Epithelial cell of prostate (primary cell): Measurements from ENCODE around the gene PLIN5.

Experiments used
- DNase-seq: peaks from one replicate; pipeline ENCODE4 v3.0.0-alpha.2; 2011; ENCODE audit warnings: low read depth, low spot score
- H3K27ac ChIP-seq: fragments of 450-650 bp; 2 replicates; pipeline ENCODE4 v1.5.1; 2017; ENCODE audit warnings: mild to moderate bottlenecking

Gene PLIN5

DNA sequence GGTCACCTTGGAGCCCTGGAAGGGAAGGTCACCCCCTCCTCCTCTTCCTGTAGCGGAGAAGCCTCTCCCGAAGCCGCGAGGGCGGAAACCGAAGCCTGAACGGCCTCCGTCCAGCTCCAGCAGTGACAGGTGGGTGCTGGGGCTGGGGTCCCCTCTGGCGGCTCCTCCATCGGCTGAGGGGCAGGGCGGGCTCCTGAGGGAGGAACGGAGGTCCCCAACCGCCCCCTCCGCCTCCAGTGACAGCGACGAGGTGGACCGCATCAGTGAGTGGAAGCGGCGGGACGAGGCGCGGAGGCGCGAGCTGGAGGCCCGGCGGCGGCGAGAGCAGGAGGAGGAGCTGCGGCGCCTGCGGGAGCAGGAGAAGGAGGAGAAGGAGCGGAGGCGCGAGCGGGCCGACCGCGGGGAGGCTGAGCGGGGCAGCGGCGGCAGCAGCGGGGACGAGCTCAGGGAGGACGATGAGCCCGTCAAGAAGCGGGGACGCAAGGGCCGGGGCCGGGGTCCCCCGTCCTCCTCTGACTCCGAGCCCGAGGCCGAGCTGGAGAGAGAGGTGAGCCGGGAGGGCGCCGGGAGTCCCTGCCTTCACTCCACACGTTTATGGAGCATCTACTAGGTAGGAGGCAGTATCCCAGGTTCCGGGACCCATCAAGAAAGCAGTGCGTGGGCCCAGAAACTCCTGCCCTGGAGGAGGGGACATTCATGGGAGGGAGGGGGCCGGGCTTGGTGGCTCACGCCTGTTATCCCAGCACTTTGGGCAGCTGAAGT, 40.9 kb downstream of the PLIN5 start:
- H3K27ac ChIP-seq: no peak overlapping the region
- no peak for DNase-seq

DNA sequence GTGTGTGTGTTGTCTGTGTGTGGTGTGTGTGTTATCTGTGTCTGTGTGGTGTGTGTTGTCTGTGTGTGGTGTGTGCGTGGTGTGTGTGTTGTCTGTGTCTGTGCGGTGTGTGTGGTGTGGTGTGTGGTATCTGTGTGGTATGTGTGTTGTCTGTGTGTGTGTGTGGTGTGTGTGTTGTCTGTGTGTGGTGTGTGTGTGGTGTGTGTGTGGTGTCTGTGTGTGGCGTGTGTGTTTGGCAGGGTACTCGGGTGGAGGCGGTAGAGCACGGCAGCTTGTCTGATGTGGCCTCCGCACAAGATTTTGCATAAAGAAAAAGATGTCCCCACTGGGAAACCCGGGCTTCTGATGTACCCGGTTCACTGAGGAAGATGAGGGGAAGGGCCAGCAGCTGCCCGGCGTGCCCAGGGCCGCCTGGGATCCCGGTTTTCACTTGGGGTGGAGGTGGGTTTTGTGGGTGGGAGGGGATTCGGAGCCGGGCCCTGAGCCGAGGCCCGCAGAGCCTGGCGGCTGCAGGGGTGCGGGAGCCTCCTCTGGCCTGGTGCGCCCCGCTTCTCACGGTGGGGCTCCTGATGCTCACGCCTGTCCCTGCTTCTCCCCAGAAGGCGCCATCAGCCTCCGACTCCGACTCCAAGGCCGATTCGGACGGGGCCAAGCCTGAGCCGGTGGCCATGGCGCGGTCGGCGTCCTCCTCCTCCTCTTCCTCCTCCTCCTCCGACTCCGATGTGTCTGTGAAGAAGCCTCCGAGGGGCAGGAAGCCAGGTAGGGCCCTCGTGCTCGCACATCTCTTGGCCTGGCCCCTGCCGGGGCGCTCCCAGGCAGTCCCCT, 41.7 kb downstream of the PLIN5 start:
- DNase-seq: no peak
- H3K27ac ChIP-seq: no peak overlapping the region

- H3K27ac ChIP-seq: no peak overlapping the region
- no peak for DNase-seq
Observed at GRCh38 chr19:4492337-4493103, 42.5 kb downstream of the PLIN5 start.

- no peak for DNase-seq
- no peak overlapping the region for H3K27ac ChIP-seq
Observed at GRCh38 chr19:4491446-4491845, 43.6 kb downstream of the PLIN5 start.

DNA sequence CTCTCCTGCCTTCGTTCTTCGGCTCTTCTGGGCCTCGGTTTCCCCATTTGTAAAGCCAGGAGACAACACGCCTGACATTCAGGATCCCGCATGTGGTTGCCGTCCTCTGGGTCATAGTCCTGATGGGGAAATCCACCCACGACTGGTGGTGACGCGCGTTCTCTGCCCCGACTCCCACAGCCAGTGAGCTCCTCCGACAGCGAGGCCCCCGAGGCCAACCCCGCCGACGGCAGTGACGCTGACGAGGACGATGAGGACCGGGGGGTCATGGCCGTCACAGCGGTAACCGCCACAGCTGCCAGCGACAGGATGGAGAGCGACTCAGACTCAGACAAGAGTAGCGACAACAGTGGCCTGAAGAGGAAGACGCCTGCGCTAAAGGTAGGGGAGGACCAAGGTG, 46.5 kb downstream of the PLIN5 start:
- no peak overlapping the region for H3K27ac ChIP-seq
- no peak for DNase-seq

DNA sequence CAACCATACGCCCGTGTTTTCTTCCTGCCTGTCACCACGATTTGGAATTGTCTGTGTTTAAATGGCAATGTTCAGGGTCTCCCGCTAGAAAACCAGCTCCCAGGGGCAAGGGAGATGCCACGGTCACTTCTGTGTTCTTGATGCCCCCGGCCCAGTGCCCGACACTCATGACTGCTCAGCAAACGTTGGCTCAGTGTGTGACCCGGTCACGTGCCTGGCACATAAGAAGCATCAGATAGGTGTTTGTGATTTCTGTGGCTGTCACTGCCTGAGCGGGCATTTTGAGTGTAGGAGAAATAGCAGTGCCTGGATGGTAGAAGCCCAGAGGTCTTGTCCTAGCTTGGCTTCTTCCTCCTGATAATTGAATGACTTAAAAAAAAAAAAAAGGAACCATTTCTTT, 47.5 kb downstream of the PLIN5 start:
- H3K27ac ChIP-seq: no peak overlapping the region
- DNase-seq: no peak

- no peak for DNase-seq
Observed at GRCh38 chr19:4483385-4483784, 51.6 kb downstream of the PLIN5 start.

DNA sequence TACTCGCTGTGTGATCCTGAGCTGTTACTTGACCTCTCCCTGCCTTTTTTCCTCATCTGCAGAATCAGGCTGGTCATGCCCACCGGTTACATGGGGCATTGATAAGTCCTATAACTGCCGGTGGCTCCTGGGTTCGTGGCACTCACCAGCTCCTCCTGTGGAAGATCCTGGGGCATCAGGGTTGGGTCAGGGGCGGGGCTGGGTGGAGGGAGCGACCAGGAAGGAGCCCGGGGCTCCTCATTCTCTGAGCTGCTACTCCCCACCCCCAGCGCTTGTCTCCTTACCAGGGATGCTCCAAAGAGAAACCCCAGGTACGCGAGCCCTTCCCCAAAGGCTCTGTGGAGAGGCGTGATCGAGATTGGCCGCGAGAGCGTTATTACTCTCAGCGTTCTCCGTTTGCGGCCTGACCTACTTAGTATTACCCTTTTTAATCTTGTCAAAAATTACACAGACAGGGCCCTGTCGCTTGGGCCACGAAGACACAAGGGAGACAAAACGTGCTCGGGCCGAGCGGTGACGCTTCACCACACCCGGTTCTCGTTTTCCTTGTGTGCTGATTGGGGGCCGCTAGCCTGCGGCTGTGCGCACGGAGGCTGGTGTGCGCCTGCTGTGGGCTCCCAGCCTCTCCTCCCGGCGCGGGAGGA, 52.2 kb downstream of the PLIN5 start:
- no peak overlapping the region for H3K27ac ChIP-seq
- no peak for DNase-seq

More at GRCh38 chr19:4483385-4483784, 51.6 kb downstream of the PLIN5 start:
- no peak overlapping the region for H3K27ac ChIP-seq

- H3K27ac ChIP-seq: no peak overlapping the region
- no peak for DNase-seq
Observed at GRCh38 chr19:4477034-4477801, 57.8 kb downstream of the PLIN5 start.

DNA sequence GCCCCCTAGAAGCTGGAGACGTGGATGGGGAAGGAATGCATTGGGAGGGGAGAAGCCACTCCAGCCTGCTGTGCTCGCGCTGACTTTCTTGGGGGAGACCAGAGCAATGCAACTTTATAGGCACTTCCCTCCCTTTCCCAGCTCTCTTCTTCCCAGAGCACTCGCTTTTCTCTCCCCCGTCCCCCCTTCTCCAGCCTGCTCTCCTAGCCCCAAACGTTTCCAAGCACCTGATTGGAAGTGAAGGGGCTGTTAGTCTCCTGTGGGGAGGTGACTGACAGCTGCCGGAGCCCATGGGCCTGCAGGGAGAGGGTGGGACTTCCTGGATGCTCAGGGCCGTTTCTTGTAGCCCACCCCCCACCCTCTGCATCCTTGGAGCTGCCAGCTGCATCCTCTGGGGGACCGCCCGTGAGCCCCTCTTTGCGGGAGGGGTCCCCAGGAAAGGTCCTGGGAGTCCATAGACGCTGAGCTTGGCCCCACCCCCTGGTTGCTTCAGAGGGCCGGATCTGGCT, 60.5 kb downstream of the PLIN5 start:
- no peak for DNase-seq
- no peak overlapping the region for H3K27ac ChIP-seq

DNA sequence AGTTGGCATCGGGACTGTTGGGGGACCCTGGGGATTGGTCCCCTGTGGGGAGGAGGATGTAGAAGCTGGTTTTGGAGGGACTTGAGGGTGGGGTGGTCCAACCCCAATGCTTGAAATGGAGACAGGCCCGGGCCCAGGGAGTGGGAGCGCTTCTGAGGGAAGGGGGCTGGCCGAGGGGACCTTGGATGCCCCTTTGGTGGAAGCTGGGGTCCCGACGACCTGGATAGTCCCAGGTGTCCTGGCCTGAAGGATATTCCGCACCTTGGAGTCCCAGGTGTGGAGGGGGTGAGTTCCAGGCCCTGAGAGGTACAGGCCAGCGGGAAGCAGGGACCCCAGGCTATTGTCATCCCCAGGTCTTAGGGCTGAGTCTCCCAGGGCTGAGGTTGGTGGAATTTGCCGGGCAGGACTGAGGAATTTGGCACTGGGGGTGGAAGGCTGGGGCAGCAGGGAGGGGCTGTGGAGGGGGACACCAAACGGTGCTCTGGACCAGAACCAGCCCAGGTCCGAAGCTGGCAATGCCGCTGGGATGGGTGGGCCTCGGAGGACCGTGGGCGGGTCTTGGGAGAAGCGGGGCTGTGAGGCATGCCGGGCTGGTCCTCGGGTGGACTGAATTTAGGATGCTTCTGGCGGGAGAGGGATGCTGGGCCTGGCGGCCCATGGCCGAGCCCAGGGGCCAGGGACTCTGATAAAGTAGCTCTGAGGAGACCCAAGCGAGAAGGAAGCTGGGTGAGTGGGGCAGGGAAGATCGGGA, 61.1 kb downstream of the PLIN5 start:
- no peak for DNase-seq
- no peak overlapping the region for H3K27ac ChIP-seq

- DNase-seq: no peak
- H3K27ac ChIP-seq: no peak overlapping the region
Observed at GRCh38 chr19:4473011-4473762, 61.8 kb downstream of the PLIN5 start.
